Activated CD4-positive, CD25-positive, alpha-beta regulatory T cell (primary cell): ENCODE data around the gene PLAC1.

Source experiments
- DNase-seq, 4 experiments: peaks; one replicate each; lab custom pipeline; 2025; lab: John Stamatoyannopoulos, UW

PLAC1 gene

DNA sequence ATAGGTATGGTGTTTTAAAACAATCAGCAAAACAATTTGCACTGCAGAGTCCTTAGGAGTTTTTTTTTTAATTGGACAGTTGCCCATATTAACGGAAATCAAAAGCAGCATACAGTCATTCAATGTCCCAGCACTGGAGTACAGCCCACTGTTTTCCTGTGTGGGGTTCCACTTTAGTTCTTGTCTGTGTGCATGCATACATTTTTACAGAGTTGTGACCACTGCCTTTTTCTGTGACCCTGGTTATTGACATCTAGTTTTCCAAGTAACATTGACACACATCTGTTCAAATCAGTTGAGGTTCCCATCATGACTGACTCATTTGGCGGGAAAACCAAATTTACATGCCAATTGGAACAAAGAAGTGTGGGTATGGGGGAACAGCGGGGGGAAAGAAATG, 115.0 kb downstream of the PLAC1 start:
- DNase-seq = no peak

DNA sequence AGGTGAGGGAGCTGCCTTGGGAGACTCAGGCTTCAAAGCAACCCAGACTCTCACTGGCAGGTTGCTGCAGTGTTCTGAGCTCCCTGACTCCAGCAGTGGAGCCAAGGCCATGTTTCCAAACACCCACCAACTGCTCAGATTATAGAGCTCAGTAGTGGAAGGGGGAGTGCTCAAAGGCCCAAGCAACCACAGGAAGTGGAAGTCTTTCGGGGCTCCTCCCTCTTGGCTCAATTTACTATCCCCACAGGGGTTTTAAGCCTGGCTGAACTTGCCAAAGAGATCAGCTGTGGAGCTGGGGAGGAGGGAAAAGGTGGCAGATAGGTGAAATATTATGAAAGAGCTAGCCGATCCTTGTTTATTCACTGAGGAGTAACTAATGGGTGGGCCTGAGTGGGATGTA, 115.8 kb downstream of the PLAC1 start:
- DNase-seq = no peak

DNA sequence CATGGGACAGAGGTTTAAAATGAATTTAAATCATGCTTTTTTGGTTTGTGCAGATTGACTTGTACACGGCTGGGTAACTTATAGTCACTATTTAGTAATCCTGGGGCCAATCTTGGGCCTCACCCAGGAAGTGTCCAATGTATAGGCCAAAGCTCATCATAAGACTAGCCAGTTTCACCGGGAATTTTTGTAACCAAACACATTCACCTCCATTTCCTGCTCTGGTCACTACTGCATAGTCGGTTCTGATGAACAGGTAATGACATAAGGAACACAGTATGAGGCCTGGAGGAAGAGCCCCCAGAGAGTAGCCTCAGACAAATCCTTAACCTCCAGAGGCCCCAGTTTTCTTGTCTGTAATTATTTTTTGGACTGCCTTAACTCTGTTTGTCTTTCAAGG, 116.4 kb downstream of the PLAC1 start:
- no peak for DNase-seq

DNA sequence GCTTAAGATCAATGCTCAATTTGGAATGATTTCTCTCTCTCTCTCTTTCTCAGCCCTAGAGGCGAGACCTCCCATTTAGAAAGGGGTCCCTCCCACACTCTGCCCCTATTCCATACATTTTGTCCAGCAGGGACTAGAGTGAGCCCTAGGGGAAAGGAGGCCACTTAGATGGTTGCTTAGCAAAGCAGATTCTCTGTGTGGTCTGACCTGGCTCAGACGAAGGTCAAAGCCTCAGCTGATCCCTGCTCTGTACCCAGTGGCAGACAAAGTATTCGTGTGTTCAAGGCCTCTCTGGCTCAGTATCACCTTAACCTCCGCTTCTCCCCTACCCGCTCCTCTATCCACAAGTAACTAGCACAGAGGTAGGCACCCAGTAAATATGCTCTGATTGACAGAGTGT, 120.0 kb downstream of the PLAC1 start:
- no peak for DNase-seq

DNA sequence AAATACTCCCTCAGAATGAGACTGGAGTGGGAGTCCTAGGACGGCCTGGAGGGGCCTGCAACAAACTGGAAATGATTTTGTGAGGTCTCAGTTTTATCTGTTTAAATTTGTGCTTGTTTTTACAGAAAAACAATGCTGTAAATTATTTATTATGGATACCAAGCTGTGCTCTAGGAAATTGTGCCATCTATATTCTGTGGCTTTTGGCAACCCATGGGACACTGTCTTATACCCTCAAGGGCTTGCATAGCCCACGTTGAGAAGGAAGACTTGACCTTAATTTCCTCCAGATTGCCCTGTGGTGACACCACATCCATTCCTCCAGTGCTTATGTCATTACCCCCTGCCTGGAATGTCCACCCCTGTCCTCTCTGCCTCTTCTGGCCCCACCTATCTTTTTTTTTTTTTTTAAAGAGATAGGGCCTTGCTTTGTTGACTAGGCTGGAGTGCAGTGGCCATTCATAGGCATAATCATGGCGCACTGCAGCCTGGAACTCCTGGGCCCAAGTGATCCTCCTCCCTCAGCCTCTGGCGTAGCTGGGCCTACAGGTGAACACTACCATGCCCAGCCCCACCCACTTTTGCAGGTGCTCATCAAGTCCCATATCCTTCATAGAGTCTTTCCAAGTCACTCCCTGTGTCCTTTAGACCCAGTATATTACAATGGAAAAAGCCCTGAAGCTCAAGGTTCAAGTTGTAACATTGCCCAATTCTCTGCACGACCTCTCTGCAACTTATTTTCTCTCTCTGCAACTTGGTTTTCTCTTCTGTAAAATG, 120.9 kb downstream of the PLAC1 start:
- no peak for DNase-seq

DNA sequence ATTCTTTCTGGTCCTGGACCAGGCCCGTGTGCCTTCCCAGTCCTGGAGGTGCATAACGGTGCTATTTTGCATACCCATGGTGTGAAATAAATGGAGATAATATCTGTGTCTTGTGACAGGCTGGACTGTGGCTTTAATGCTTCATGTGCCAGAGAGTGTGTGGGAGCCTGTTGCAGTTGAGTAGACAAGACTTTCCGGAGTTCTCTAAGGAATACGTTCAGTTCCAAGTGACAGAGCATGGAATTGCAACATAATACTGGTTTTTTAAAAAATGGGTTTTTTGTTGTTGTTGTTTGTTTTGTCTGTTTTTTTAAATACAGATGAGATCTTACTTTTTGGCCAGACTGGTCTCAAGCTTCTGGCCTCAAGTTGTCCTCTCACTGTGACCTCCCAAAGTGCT, 124.3 kb downstream of the PLAC1 start:
- no peak for DNase-seq

DNA sequence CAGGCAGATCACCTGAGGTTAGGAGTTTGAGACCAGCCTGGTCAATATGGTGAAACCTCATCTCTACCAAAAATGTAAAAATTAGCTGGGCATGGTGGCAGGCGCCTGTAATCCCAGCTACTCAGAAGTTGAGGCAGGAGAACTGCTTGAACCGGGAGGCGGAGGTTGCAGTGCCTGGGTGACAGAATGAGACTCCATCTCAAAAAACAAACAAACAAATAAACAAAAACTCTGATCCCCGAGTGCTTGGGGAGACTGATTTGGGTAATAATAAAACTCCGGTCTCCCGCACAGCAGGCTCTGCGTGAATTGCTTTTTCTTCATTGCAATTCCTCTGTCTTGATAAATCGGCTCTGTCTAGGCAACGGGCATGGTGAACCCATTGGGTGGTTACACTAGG, 124.9 kb downstream of the PLAC1 start:
- no peak for DNase-seq

DNA sequence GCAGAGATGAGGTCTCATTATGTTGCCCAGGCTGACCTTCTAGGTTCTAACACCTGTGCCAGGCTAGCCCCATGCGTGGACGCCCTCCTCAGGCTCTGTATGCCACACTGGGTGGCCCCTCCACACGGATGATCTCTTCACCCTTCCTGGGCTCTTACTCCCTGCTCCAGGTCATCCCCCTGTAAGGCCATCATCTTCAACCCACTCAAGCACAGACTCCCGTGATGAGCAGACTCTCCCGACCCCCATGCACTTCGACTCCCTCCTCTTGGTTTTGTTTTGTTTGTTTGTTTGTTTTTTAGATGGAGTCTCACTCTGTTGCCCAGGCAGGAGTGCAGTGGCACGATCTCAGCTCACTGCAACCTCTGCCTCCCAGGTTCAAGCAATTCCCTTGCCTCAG, 127.4 kb downstream of the PLAC1 start:
- DNase-seq = no peak

DNA sequence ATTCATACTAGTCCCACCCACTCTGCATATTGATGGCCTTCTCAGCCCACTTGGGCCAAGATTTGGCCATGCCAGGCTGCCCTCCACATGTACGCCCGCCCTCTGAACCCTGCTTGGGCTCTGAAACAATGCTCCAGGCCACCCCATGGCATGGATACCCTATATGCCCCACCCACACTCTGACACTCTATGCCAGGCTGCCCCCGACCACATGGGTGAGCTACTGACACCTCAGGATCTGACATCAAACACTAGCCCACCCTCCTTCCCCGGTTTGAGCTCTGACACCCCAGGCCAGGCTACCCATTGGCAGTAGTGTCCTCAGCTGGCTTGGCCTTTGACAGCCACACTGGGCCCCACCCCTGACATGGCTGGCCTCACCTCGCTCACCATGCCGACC, 128.8 kb downstream of the PLAC1 start:
- DNase-seq = no peak

DNA sequence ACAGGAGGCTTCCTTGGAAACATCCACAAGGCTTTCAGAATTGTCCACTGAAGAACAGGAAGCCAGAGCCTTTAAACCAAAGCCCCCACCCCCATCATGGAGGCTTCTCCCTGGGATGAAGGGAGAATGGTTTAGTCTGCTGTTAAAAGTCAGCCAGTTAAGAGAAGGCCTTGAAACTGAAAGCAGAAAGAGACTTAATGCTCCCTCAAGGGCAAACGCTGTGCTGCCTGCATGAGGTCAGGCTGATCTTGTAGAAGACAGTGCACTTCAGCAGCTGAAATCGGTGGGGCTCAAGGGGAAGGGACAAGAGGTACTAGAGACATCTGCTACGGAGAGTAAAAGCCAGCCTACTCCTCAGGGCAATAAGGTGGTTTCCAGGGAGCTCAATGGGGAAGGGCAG, 129.3 kb downstream of the PLAC1 start:
- no peak for DNase-seq

DNA sequence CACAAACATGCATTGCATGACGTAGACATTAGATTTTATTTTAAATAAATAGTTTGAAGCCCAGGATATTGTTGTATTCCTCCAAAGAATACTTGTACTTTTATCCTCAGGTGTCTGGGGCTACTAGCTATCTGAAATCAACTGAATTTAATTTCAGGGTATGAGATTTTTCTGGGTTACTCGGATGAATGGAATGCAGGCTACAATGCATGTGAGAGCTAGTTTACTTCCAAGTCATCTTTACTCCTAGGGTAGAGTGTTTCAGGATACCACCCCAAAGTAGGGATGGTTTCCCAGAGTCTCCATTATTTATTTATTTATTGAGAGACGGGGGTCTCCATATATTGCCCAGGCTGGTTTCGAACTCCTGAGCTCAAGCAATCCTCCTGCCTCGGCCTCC, 131.9 kb downstream of the PLAC1 start:
- no peak for DNase-seq

DNA sequence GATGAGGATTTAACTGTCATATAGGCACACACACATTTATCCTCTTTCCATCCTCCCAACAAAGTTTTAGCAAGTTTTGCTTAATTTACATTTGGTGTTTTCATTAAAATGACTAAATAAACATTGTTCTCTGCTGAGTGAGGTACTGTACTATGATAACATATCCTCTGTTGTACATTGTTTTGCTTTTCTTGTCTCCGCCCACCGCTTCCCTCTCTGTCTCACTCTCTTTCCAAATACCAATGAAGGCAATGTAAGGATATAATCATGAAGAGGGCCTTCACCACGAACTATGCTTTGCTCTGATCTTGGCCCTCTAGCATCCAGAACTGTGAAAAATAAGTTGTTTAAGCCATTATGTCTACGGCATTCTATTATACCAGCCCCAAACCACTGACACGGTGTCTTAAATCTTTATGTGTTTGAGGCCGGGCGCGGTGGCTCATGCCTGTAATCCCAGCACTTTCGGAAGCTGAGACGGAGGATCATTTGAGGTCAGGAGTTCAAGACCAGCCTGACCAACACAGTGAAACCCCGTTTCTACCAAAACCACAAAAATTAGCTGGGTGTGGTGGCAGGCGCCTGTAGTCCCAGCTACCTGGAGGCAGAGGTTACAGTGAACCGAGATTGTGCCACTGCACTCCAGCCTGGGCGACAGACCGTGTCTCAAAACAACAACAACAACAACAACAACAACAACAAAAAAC, 133.0 kb downstream of the PLAC1 start:
- no peak for DNase-seq

DNA sequence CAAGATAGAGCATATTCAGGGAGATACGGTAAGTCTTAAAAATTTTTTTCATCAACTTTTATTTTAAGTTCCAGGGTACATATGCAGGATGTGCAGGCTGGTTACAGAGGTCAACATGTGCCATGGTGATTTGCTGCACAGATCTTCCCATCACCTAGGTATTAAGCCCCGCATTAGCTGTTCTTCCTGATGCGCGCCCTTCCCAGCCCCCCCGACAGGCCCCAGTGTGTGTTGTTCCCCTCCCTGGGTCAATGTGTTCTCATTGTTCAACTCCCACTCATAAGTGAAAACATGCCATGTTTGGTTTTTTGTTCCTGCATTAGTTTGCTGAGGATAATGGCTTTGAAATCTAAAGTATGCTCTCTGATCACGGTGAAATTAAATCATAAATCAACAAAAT, 134.1 kb downstream of the PLAC1 start:
- DNase-seq = no peak

DNA sequence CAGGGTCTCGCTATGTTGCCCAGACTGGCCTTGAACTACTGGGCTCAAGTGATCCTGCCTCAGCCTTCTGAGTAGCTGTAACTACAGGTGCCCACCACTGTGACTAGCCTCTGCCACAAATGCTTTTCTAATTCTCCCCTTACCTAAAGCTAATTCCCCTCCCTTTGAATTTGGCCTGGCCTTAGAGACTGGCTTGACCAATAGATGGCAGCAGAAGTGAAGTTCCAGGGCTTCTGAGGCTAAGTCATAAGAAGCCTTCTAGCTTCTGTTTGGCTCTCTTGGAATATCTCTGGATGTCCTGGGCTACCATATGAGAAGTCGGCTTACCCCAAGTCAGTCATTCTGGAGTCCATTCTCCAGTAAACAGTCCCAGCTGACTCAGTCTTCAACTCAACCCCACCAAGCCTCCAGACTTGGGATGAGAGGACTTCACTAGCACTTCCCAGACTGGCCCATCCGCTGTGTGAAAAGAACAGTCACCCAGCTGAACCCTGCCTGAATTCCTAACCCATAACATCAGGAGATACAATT, 137.3 kb downstream of the PLAC1 start:
- DNase-seq = no peak
